ENCODE data around the gene SCN8A. TPM values are rescaled to one million over a fixed set of nuclear protein-coding genes. Genes with fewer than 3 reads are reported as not detected.

The SCN8A gene
- total RNA-seq, 2 experiments from 2014 or later = 0.86 to 0.93 TPM

- peaks cover 60% of the 10 kb centered on the region for H3K27me3 Mint-ChIP-seq
- H3K4me3 Mint-ChIP-seq = no peak overlapping the region
Measured at GRCh38 chr12:51839310-51839947, 248.4 kb downstream of the SCN8A start.

GRCh38 chr12:51840966-51841365 lies 249.9 kb downstream of the SCN8A start:
- no peaks in the 10 kb centered on the region for H3K36me3 Mint-ChIP-seq
- no peak for DNase-seq
- no peak overlapping the region for H3K4me3 Mint-ChIP-seq
- peaks cover 63% of the 10 kb centered on the region for H3K27me3 Mint-ChIP-seq
- H3K27ac Mint-ChIP-seq = no peak overlapping the region
- H3K9me3 Mint-ChIP-seq = no peaks in the 10 kb centered on the region
- H3K4me1 Mint-ChIP-seq = peaks cover under 1% of the 10 kb centered on the region

More at GRCh38 chr12:51839310-51839947, 248.4 kb downstream of the SCN8A start:
- H3K9me3 Mint-ChIP-seq = no peaks in the 10 kb centered on the region
- no peak overlapping the region for H3K27ac Mint-ChIP-seq
- H3K4me1 Mint-ChIP-seq = no peaks in the 10 kb centered on the region
- no peaks in the 10 kb centered on the region for H3K36me3 Mint-ChIP-seq
- no peak for DNase-seq

DNA sequence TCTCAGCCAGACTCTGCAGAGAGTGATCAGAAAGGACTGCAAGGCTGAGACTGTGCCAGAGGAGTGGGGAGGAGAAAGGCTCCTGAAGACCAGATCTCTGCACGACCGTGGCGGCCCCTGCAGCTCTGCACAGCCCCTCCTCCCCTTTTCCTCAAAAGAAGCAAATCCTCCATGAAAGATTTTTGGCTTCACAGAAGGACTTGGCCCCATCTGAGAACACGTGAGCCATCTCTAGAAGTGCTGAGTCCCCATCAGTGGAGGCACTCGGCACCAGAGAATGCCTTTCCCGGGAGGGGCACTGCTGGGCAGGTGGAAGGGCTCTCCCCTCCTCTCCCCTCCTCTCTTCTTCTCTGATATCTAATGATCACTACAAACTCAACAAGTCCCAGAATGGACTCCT lies 250.7 kb downstream of the SCN8A start:
- no peak for DNase-seq
- Mint-ChIP-seq H3K4me3 (no peak overlapping the region), H3K36me3 (no peaks in the 10 kb centered on the region), H3K4me1 (peaks cover 6% of the 10 kb centered on the region), H3K27me3 (peaks cover 71% of the 10 kb centered on the region), H3K27ac (no peak overlapping the region), H3K9me3 (no peaks in the 10 kb centered on the region)

GRCh38 chr12:51844854-51845253 lies 253.8 kb downstream of the SCN8A start:
- H3K27ac Mint-ChIP-seq = no peak overlapping the region
- peaks cover 61% of the 10 kb centered on the region for H3K27me3 Mint-ChIP-seq
- H3K36me3 Mint-ChIP-seq = no peaks in the 10 kb centered on the region
- no peak overlapping the region for H3K4me3 Mint-ChIP-seq
- H3K9me3 Mint-ChIP-seq = no peaks in the 10 kb centered on the region
- peaks cover 10% of the 10 kb centered on the region for H3K4me1 Mint-ChIP-seq
- DNase-seq = no peak

- Mint-ChIP-seq H3K4me3 (no peak overlapping the region), H3K27me3 (peaks cover 55% of the 10 kb centered on the region), H3K9me3 (no peaks in the 10 kb centered on the region), H3K36me3 (no peaks in the 10 kb centered on the region), H3K4me1 (peaks cover 10% of the 10 kb centered on the region), H3K27ac (no peak overlapping the region)
- DNase-seq = no peak
Measured at GRCh38 chr12:51845482-51845881, 254.4 kb downstream of the SCN8A start.

DNA sequence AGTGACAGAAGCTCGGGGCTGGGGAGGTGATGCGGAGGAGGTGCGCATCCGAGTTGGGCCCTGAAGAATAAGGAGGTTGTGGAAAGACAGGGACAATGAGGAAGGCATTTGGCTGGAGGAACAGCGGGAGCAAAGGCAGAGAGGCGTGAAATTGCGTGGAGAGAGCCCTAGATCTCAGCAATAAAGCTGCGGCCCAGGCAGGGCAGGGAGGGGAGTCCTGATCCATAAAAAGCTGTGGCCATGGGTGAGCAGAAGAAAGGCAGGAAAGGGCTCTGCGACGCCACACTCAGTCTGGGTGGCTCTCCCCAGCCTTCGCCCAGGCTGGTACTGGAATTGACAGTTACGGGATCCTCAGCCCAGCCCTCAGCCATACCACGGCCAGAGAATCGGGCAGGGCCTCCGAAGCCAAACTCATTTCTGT lies 255.2 kb downstream of the SCN8A start:
- Mint-ChIP-seq H3K27ac (no peak overlapping the region), H3K36me3 (no peaks in the 10 kb centered on the region), H3K4me1 (peaks cover 17% of the 10 kb centered on the region), H3K27me3 (peaks cover 54% of the 10 kb centered on the region), H3K4me3 (peak overlapping the region; percentile 29), H3K9me3 (no peaks in the 10 kb centered on the region)
- DNase-seq = no peak

GRCh38 chr12:51846911-51847642 lies 256.0 kb downstream of the SCN8A start:
- Mint-ChIP-seq H3K9me3 (no peaks in the 10 kb centered on the region), H3K27me3 (peaks cover 46% of the 10 kb centered on the region), H3K27ac (no peak overlapping the region), H3K4me1 (peaks cover 22% of the 10 kb centered on the region), H3K4me3 (peak overlapping the region; percentile 69), H3K36me3 (no peaks in the 10 kb centered on the region)
- peak; percentile 52 for DNase-seq

GRCh38 chr12:51847643-51848325 lies 256.8 kb downstream of the SCN8A start:
- Mint-ChIP-seq H3K9me3 (no peaks in the 10 kb centered on the region), H3K36me3 (no peaks in the 10 kb centered on the region), H3K4me3 (peak overlapping the region; percentile 25), H3K4me1 (peaks cover 22% of the 10 kb centered on the region), H3K27me3 (peaks cover 42% of the 10 kb centered on the region), H3K27ac (no peak overlapping the region)
- DNase-seq = no peak

DNA sequence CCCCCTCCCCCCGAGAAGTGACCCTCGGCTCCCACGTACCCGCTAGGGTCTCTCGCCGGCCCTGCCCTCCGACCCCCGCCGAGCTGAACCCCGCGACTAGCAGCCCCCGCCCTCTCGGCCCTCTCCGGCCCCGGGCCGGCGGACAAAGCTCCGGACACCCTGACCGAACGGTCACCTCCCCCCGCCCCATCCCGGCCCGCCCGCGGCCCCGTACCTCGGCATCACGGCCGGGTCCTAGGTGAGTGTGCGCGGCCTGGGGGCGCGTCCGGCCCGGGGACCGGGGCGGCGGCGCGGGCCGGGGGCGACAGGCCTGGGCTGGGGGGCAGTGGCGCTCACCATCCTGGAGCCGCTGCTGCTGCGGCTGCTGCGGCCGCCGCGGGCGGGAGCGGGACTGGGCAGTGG lies 257.3 kb downstream of the SCN8A start, which contains the start of gene FIGNL2:
Gene FIGNL2 (minus strand): TSS at position 393 of the 402 bp plus-strand sequence. CDS start 26,305 bp downstream, outside the sequence.
- H3K36me3 Mint-ChIP-seq = no peaks in the 10 kb centered on the region
- peak within 1 kb of the TSS; percentile 25 for H3K4me3 Mint-ChIP-seq
- peaks cover 40% of the 10 kb centered on the region for H3K27me3 Mint-ChIP-seq
- H3K27ac Mint-ChIP-seq = no peak within 1 kb of the TSS
- H3K9me3 Mint-ChIP-seq = no peaks in the 10 kb centered on the region
- peaks cover 22% of the 10 kb centered on the region for H3K4me1 Mint-ChIP-seq
- no peak for DNase-seq

DNA sequence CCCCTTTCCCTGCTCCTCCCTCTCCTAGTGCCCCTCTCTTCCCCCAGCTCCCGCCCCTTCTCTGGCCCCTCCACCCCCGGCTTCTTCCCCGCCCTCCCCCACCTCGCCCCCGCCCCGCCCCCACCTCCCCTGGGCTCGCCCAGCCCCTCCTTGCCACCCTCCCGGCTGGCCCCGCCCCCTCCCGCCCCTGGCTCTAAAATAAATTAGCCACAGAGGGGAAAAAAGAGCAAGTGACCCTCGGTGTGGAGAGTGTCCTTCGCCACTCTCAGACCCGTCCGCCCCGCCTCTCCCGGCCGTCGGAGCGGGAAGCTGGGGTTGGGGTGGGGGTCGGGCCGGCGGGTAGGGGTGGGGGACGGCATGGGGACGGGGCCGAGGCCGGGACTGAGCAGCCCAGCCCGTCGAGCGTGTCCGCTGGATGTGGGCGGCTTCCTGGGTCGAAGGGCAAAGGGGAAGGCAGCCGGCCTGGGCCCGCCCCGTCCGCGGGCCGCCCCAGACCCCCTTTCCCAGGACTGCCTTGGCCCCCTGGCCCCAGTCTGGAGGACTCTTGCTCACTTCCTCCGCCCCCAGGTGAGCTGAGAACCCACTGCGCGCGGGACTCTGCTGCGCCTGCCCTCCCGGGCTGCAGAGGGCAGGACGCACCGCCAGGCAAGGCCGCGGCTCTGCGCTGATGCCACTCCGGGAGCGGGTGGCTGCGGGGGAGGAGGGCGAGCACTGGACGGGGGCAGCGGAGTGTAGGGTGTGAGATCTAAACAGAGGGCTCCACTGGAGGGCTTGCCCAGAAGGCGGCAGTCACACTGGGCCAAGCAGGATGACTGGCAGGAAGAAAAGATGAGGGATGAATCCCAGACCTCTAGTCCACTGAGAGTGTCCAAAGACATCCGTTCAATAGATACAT lies 258.1 kb downstream of the SCN8A start:
- Mint-ChIP-seq H3K4me3 (no peak overlapping the region), H3K36me3 (no peaks in the 10 kb centered on the region), H3K9me3 (no peaks in the 10 kb centered on the region), H3K27ac (no peak overlapping the region), H3K4me1 (peaks cover 22% of the 10 kb centered on the region), H3K27me3 (peaks cover 33% of the 10 kb centered on the region)
- no peak for DNase-seq

DNA sequence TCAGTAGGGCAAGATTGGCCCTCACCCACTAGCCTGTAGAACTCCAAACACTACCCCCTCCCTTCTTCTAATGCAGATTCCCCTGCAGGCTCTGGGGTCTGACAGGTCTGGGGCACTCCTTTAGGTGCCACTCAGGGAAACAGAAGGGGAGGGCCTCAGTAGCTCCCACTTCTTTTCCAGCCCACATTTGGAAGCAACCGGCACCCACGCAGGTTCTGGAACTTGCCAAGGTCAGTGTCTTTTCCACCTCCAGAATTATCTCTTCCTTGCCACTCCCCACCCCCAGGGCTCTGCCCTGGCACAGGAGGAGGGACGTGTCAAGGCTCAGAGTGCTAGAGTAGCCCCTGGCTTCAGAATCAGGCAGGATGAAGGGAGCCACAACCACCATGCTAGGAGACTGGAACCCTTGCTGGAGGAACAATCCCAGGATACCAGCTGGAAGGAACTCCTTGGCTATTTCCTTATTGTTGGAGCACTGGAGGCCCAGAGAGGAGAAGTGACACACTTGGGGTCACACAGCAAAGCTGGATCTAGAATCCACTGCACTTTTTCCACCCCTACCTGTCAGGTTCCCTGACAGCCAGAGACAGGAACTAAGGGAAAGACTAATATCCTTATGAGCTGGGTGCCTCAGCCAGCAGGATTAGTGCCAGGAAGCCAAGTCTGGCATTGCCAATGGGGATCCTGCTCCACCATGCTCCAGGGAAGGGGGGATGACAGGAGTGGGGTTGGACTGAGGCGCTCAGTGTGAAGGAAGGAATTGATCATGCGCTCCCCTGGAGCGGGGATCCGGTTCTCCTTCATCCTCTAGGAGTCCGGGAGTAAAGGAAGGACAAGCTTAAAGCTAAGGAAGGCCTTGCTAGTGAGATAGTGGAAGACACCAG lies 259.3 kb downstream of the SCN8A start:
- Mint-ChIP-seq H3K27ac (no peak overlapping the region), H3K4me3 (no peak overlapping the region), H3K9me3 (no peaks in the 10 kb centered on the region), H3K4me1 (peaks cover 22% of the 10 kb centered on the region), H3K27me3 (peaks cover 21% of the 10 kb centered on the region), H3K36me3 (no peaks in the 10 kb centered on the region)
- no peak for DNase-seq

GRCh38 chr12:51850965-51851299 lies 259.9 kb downstream of the SCN8A start:
- Mint-ChIP-seq H3K27me3 (peaks cover 15% of the 10 kb centered on the region), H3K9me3 (no peaks in the 10 kb centered on the region), H3K4me1 (peaks cover 22% of the 10 kb centered on the region), H3K4me3 (no peak overlapping the region), H3K36me3 (no peaks in the 10 kb centered on the region), H3K27ac (no peak overlapping the region)
- DNase-seq = no peak

DNA sequence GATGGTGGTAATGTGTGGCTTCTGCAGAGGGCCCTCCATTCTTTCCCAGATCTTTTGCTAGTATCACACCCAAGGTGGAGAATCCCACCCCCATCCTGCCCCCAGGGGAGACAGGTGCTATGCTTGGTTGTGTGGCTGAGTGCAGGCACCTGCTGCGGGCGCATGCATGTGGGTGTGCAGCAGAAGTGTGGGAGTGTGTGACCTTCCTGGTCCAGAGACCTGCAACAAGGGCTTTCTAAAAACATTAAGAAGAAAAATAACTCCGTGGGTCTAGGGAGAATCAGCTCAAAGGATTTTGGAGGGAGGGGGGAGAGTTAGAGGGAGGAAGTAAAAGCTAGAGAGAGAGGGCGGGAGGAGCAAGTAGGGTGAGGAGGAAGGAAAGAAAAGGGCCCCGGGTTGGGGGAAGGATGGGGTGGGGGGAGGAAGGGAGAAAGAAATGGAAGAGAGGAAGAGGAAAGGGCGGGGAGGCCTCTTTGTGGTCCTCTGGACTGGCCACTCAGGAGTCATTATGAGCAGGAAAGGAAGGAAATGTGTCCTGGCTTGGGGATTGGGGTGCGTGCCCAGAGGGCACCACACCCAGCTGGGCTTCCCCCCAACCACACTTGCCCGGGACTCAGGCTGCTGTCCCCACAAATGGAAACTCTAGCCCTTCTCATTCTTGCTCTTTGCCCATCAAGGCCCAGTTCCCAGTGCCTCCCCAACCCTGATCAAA lies 260.5 kb downstream of the SCN8A start:
- Mint-ChIP-seq H3K4me3 (no peak overlapping the region), H3K9me3 (no peaks in the 10 kb centered on the region), H3K36me3 (no peaks in the 10 kb centered on the region), H3K4me1 (peaks cover 17% of the 10 kb centered on the region), H3K27me3 (peaks cover 13% of the 10 kb centered on the region), H3K27ac (no peak overlapping the region)
- DNase-seq = no peak

All from activated naive CD8-positive, alpha-beta T cell treated with anti-CD3 and anti-CD28 coated beads for 36 hours (primary cell).